Stomach (tissue), 9 donors: ENCODE data around the gene MERTK. TPM values are rescaled to one million over a fixed set of nuclear protein-coding genes. Genes with fewer than 3 reads are reported as not detected.

ENCODE experiments used
- DNase-seq, 2 donors: peaks; one replicate each; pipeline versions ENCODE4 v3.0.0 to v3.0.0-alpha.2; 2013 to 2019
- H3K27ac ChIP-seq, 5 donors: fragments of 200-600 bp in 4 of 5; sonication (generic) in 4 of 5; one replicate each; pipeline ENCODE4 v1.5.1; 2013 to 2019; ENCODE audit warnings: mild to moderate bottlenecking in 1 of 5, moderate library complexity in 1 of 5
- H3K27me3 ChIP-seq, 3 donors: fragments of 200-600 bp; sonication (generic); one replicate each; pipeline ENCODE4 v1.5.1; 2017 to 2019; ENCODE audit warnings: mixed run types in 1 of 3
- H3K36me3 ChIP-seq, 4 donors: fragments of 200-600 bp; sonication (generic); 1 replicate in 3 of 4; 2 replicates in 1 of 4; pipeline ENCODE4 v1.5.1; 2016 to 2019
- H3K4me1 ChIP-seq, 4 donors: fragments of 200-600 bp; sonication (generic); one replicate each; pipeline ENCODE4 v1.5.1; 2016 to 2019
- H3K4me3 ChIP-seq, 4 donors: fragments of 200-600 bp; sonication (generic) in 3 of 4; one replicate each; pipeline ENCODE4 v1.5.1; 2016 to 2019; ENCODE audit warnings: mild to moderate bottlenecking in 1 of 4
- H3K9me3 ChIP-seq, 4 donors: fragments of 200-600 bp; sonication (generic); one replicate each; pipeline ENCODE4 v1.5.1; 2016 to 2019
- EP300 ChIP-seq: sonication (generic); formaldehyde crosslinking; IDR thresholded peaks from one replicate; pipeline ENCODE4 v1.6.1; 2017; ENCODE audit warnings: antibody characterized with exemption
- POLR2A ChIP-seq, 4 donors: fragments of 450-650 bp; IDR thresholded peaks; one replicate each; pipeline ENCODE4 v1.6.1; 2016; ENCODE audit warnings: antibody characterized with exemption in 4 of 4, control low read depth in 2 of 4, mild to moderate bottlenecking in 1 of 4, moderate library complexity in 1 of 4
- POLR2AphosphoS5 ChIP-seq, 3 donors: sonication (generic); formaldehyde crosslinking; IDR thresholded peaks; one replicate each; pipeline ENCODE4 v1.6.1; 2016; ENCODE audit warnings: antibody characterized with exemption in 3 of 3
- WGBS, 5 donors: extraction: QIAGEN DNeasy Blood & Tissue Kit in 3 of 5; methylation state at CpG; one replicate each; pipeline versions ENCODE4 v1.1.5 to v1.1.7; 2013 to 2018; 5-methylcytosine and 5-hydroxymethylcytosine counted together
- intact Hi-C: fragments of 100-400 bp; cut with DNase I; formaldehyde crosslinking; loops from one replicate; pipeline ENCODE4 v1.15.1; 2023; ENCODE audit warnings: low total_unique reads
- polyA plus RNA-seq, 3 donors: library from polyadenylated mRNA; stranded (reverse); fragments of 200-250 nt; gene quantifications; one replicate each; pipeline ENCODE4 v1.2.3, GENCODE V29; 2013
- total RNA-seq, 5 donors: library from RNA; depleted of rRNA; stranded (reverse); fragments of >200 nt; gene quantifications; one replicate each; pipeline versions ENCODE4 v1.1.0 to v1.2.3, GENCODE V29; 2014 to 2016
- TF ChIP-seq, protein P1 (sequence below), 7 experiments: fragments of 450-650 bp in 4 of 7; fragments of 200-600 bp in 3 of 7; sonication (generic) in 3 of 7; IDR thresholded peaks; one replicate each; pipeline ENCODE4 v1.5.1; 2016 to 2019; ENCODE audit warnings: antibody characterized with exemption in 7 of 7, control low read depth in 2 of 7, mild to moderate bottlenecking in 1 of 7
- donor health status: healthy with polysubstance abuse.
- donor health status: Bipolar disorder and iron deficiency.
- donor health status: healthy.

The MERTK gene
- total and polyA plus RNA-seq, 8 donors = 3.9 to 21.8 (median 10.0) TPM

- Histone ChIP-seq H3K27ac (peak overlapping the region; percentile 87 to 99 (median 92)), H3K27me3 (no peaks in the 10 kb centered on the region), H3K4me3 (peak overlapping the region; percentile 47 to 61 (median 52)), H3K36me3 (no peaks in the 10 kb centered on the region), H3K4me1 (peaks cover 14 to 46% (median 30%) of the 10 kb centered on the region in 4 donors), H3K9me3 (no peaks in the 10 kb centered on the region)
- peak; percentile 99 for DNase-seq
- intact Hi-C loops = no loop called here
- WGBS, 5 donors = 1 to 3% (median 1%) methylated on average over 28 to 62 of the region's 62 CpGs
- TF ChIP-seq EP300 = no peak
- peak in 1 of 3 donors; percentile 38 for TF ChIP-seq POLR2AphosphoS5 (IDR thresholded peaks at IDR 0.05)
Measured at GRCh38 chr2:112053917-112054846, 155.8 kb downstream of the MERTK start.

- intact Hi-C loops = no loop called here
- TF ChIP-seq POLR2A (IDR thresholded peaks at IDR 0.05) = peak in 1 of 4 donors; percentile 11
- TF ChIP-seq POLR2AphosphoS5 (IDR thresholded peaks at IDR 0.05) = peak; percentile 76 to 92 (median 90)
- TF ChIP-seq EP300 = no peak
- Histone ChIP-seq H3K36me3 (peaks cover 0 to 8% (median 4%) of the 10 kb centered on the region in 4 donors), H3K27me3 (no peaks in the 10 kb centered on the region), H3K4me3 (peak within 1 kb of the TSS; percentile 74 to 91 (median 82)), H3K4me1 (peaks cover 19 to 51% (median 28%) of the 10 kb centered on the region in 4 donors), H3K9me3 (no peaks in the 10 kb centered on the region), H3K27ac (peak within 1 kb of the TSS; percentile 97 to 100 (median 99))
- DNase-seq = peak; percentile 98 to 99
- WGBS, 5 donors = 0 to 1% (median 0%) methylated on average over 32 to 83 of the region's 90 CpGs
Measured at GRCh38 chr2:112054847-112055729, 156.7 kb downstream of the MERTK start, which contains the start of gene TMEM87B. Gene TMEM87B (plus strand): TSS chr2:112055269. CDS start chr2:112055592, 323 bp downstream.

GRCh38 chr2:112055730-112056625, 157.6 kb downstream of the MERTK start:
- peak overlapping the region; percentile 96 to 100 (median 99) for H3K27ac ChIP-seq
- no peaks in the 10 kb centered on the region for H3K27me3 ChIP-seq
- peak in 2 of 3 donors; percentile 78 to 79 for TF ChIP-seq POLR2AphosphoS5 (IDR thresholded peaks at IDR 0.05)
- TF ChIP-seq EP300 = no peak
- H3K4me1 ChIP-seq = peaks cover 19 to 51% (median 28%) of the 10 kb centered on the region in 4 donors
- peak; percentile 60 to 92 for DNase-seq
- intact Hi-C loops = no loop called here
- peaks cover 0 to 17% (median 13%) of the 10 kb centered on the region in 4 donors for H3K36me3 ChIP-seq
- WGBS, 5 donors = 0 to 1% (median 1%) methylated on average over 26 to 42 of the region's 42 CpGs
- no peaks in the 10 kb centered on the region for H3K9me3 ChIP-seq
- H3K4me3 ChIP-seq = peak overlapping the region; percentile 74 to 91 (median 82)

GRCh38 chr2:112056626-112056987, 158.2 kb downstream of the MERTK start:
- no peaks in the 10 kb centered on the region for H3K9me3 ChIP-seq
- H3K4me1 ChIP-seq = peaks cover 19 to 55% (median 28%) of the 10 kb centered on the region in 4 donors
- intact Hi-C loops = no loop called here
- DNase-seq = no peak
- H3K27ac ChIP-seq = peak overlapping the region in 4 of 5 donors; percentile 97 to 100 (median 99)
- peaks cover 0 to 23% (median 20%) of the 10 kb centered on the region in 4 donors for H3K36me3 ChIP-seq
- TF ChIP-seq POLR2AphosphoS5 (IDR thresholded peaks at IDR 0.05) (no peak), POLR2A (IDR thresholded peaks at IDR 0.05) (no peak), EP300 (no peak)
- TF ChIP-seq, protein P1, sequence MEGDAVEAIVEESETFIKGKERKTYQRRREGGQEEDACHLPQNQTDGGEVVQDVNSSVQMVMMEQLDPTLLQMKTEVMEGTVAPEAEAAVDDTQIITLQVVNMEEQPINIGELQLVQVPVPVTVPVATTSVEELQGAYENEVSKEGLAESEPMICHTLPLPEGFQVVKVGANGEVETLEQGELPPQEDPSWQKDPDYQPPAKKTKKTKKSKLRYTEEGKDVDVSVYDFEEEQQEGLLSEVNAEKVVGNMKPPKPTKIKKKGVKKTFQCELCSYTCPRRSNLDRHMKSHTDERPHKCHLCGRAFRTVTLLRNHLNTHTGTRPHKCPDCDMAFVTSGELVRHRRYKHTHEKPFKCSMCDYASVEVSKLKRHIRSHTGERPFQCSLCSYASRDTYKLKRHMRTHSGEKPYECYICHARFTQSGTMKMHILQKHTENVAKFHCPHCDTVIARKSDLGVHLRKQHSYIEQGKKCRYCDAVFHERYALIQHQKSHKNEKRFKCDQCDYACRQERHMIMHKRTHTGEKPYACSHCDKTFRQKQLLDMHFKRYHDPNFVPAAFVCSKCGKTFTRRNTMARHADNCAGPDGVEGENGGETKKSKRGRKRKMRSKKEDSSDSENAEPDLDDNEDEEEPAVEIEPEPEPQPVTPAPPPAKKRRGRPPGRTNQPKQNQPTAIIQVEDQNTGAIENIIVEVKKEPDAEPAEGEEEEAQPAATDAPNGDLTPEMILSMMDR (IDR thresholded peaks at IDR 0.05) = no peak
- 10 to 21% (median 19%) methylated on average over 3 of the region's 3 CpGs for WGBS, 5 donors
- peak overlapping the region; percentile 74 to 91 (median 82) for H3K4me3 ChIP-seq
- no peaks in the 10 kb centered on the region for H3K27me3 ChIP-seq

DNA sequence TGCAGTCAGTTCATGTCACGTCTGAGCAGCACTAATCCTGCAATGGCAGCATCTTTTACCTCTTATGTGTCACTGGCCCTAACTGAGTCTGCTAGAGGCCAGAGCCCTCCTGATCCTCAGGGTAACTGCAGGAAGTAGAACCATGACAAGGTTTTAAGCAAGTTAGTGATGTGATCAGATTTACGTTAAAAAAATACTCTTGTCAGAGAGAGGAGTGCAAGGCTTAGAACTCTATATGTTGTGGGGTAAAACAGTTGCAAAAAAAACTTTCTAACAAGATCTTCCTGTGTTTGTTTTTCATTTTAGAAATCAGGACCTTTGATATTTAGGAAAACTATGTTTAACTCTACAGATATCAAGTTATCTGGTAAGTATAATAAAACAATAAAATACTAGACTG, 161.3 kb downstream of the MERTK start:
- no peak for DNase-seq
- H3K27ac ChIP-seq = no peak overlapping the region
- H3K4me1 ChIP-seq = peaks cover 12 to 51% (median 23%) of the 10 kb centered on the region in 4 donors
- TF ChIP-seq POLR2AphosphoS5 (IDR thresholded peaks at IDR 0.05) (no peak), EP300 (no peak), POLR2A (IDR thresholded peaks at IDR 0.05) (no peak)
- TF ChIP-seq, protein P1 (IDR thresholded peaks at IDR 0.05) = no peak
- H3K36me3 ChIP-seq = peaks cover 0 to 52% (median 49%) of the 10 kb centered on the region in 4 donors
- H3K9me3 ChIP-seq = no peaks in the 10 kb centered on the region
- intact Hi-C loops = no loop called here
- H3K27me3 ChIP-seq = no peaks in the 10 kb centered on the region
- no peak overlapping the region for H3K4me3 ChIP-seq
- WGBS, 5 donors = 51 to 74% (median 64%) methylated on average over 2 of the region's 2 CpGs
